SKM-1 treated with dmso at 0.1 percent for 144 hours (cell line): ENCODE data around the gene GLI3.

Source experiments
- DNase-seq: peaks from one replicate; lab custom pipeline; 2025; ENCODE audit not compliant: unreplicated experiment; lab: John Stamatoyannopoulos, UW

GLI3 gene

DNA sequence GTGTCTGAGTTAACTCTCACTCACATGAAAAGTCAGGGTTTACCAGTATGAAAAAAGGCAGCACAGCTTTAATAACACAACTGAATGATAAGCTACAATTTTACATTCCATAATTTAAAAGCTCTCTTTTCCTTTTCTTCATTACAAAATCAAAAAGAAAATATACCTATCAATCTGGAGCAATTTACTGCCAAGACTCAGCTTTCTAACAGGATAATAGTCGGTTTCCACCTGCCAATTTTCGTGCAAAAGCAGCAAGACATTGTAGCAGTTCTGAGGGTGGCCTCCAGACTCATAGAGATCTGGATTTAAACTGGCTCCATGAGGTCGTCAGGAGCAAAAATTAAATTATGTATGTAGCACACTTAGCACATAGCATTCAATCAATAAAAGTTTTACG is 191.0 kb downstream of the GLI3 start:
- no peak for DNase-seq

DNA sequence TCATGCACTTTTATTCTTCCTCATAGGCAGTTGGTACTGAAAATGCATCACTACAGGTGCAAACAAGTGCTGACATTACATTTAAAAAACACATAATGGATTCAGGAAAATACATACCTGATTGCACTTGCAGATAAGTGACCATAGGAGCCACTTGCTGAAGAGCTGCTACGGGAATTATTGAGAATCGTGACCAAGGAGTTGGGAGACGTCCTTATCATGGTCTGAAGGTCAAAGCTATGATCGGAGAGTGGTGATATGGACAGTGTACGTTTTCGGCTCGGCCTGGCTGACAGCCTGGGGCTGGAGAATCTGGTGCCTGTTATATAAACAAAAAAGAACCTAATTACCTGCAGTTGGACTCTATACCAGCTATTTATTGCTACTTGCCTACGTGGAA is 197.1 kb downstream of the GLI3 start:
- DNase-seq: no peak

DNA sequence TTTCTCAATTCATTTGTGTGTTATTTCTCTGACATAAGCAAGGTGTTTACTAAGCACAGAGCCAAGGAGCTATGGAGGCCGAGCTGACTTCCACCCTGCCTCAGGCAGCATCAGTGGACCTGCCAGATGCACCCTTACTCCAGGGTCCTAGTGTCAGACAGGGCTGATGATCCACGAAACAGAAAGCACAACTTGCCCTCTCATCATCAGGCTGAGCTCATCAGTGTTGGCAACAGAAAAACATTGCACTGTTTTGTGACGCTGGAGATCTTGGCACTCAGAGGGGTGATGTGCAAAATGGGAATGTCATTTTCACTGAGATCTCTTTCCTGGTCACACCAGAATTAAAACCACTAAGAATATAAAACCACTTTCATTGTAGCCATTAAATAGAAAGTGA is 201.8 kb downstream of the GLI3 start:
- no peak for DNase-seq

DNA sequence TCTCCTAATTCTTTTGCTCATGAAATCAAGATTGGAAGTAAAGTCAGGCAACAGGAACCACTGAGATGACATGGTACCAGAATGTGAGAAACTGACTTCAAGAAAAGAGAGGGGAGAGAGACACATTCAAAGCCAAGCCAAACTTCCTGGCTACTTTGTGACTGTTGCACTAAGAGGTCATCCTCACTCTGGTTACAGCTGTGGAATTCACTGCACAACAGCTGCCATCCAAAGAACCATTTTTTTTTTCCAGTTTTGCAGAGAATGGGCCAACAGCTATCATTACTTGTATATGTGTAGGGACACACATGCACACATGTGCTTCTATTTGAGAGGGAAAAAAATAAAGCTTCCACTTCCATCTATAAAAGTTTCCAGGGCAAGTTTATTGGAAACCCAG is 203.5 kb downstream of the GLI3 start:
- DNase-seq: no peak

DNA sequence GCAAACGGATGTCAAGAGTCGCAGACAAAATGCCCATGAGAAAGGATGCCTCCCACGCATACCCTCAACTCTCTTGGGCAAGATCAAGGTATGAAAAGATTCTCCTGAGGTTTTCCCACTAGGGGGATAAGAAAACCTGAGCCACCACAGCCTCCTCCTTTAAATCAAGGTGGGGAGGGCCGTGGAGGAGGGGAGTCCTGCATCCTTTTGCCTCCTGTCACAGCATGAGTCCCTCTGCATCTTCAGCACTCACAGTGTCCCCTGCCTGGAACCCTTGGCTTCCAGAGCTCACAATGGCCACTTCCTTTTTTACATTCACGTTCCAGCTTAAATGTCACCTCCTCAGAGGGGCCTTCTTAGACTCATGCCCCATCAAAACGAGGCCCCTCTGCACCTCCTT is 207.6 kb downstream of the GLI3 start:
- no peak for DNase-seq

DNA sequence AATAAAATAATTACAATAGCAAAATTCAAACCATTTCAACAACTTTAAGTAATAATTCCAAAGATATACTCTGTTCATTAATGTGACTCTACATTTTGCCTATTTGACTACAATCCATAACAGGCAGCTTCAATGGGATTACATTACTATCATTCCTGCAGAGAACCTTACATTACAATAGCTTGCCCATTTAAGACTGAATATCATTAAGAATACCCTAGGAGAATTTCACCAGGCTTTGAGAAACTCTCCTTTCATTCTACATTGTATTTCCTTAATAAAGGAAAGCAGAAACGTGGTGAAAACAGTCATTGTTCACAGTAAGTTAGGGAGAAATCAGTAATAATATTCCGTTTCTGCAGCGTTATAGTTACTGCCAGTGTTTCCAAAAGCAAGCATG is 209.5 kb downstream of the GLI3 start:
- no peak for DNase-seq

DNA sequence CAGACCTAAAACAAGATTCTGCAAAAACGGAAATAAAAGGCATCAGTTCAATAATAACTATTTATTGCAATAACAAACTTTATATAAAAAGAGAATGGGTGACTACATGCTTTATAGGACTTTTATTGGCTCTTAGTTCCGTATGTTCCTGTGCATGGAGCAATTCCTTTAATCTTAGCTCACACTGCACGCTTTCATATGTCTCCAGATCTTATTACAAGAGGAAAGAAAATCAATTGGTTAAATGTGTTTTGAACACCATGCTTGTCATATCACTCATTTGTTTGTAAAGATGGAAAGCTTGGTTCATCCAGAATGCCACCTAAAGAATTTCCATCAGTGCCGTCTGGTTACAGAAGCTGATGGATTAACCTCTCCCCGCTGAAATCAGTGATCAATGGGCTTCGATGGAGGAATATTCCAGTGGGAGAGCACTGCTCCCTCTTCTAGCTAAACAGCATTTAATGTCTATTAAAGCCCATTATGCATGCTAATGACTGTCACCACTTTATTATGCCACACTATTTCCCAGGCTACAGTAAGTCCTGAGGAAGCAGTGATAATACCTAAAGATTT is 210.3 kb downstream of the GLI3 start:
- DNase-seq: no peak

DNA sequence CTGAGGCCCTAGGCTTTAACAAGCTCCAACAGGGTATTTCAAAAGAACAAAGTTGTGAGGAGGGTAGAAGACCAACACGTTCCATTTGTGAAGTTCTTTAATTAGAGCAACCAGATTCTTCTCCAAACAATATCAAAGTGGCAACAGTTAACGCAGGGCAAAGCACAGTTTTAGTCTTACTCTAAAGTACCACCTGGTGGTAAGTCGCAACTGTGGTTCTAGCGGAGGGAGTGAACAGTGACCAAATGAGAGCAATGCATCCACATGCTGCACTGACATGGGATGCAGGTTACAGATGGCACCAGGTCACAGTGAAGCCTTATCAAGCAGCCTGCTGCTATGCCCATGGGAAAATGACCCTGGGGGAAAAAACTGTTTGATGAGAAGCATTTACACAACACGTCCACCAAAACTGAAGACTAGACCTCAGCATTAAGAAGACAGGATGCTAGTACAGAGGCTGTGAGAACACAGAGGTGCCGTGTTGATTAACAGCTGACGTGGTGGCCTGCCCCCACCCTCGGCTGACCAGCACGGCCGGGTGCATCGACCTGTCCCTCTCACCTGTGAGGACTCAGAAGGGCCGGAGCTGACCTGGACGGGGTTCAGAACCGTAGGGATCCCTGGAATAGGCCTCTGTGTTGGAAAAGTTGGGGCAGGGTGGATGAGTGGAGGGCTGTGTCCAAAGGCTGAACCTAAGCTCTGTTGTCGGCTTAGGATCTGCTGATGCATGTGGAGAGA is 211.2 kb downstream of the GLI3 start:
- no peak for DNase-seq

DNA sequence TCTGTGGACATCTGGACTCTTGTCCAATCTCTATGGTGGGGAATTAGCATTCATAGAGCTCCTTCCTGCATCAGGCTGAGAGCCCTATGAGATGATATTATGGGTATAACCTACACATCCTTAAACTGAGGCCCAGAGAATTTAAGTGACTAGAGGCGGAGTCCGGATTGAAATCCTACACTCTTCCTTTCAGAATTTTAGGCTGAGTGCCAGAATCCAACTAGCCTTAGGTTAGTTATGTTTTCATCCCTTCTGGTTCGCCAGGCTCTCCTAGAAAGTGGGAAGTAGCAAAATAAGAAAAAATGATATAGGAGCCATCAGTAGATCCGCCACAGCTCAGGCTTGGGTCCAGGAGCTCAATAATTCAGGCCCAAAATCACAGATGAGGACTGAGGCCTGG is 212.5 kb downstream of the GLI3 start:
- DNase-seq: no peak

DNA sequence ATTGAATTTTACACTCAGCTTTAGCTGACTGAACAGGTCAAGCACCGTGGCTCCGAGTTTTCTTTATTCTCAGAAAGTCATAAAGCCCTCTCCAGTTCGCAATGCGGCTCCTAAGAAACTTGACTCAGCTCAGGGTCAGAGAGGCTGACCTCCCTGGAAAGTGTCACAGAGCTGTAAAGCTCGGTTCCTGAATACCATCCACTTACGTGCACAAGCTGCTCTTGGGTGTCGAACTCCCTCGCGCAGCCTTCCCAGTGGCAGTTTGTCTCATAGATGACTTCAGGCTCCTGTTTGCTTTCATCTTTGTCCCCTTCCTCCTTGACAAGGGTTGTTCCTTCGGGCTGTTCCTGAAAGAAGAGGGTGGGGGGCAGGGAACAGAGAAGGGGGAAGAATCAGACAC is 213.7 kb downstream of the GLI3 start:
- no peak for DNase-seq

DNA sequence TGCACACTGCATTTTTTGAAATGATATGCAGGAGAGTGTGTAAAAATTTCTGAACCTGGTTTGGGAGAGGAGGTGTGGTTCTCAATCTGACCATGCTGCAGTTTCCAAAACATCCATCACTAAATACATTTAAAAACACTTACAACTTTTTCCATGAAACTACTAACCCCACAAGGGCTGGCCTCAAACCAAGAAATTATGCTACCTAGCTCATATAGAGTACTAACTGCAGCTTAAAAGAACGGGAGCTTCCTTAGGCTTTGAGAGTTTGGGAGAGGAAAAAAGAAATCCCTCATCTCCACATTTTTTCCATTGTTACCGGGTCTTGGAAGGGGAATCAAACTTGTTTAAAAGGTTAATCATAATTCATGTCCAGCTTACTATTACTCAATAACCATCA is 214.2 kb downstream of the GLI3 start:
- DNase-seq: no peak

DNA sequence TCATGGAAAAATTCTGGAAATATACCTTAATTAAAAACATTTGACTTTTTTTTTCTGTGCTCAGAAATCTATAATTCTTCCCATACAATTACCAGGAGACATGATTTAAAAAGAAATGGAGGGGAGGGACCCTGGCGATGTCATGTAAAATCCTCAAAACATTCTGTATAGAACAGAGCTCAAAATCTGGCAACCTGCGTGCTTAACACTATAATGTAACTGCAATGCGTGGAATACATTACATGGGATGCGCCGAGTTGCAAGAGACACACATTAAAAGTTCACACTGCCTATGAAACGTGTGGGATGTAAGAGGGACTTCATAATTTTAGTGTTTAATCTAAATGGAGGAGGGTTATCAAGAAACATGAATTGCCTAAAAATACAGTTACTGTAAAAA is 215.0 kb downstream of the GLI3 start:
- no peak for DNase-seq

DNA sequence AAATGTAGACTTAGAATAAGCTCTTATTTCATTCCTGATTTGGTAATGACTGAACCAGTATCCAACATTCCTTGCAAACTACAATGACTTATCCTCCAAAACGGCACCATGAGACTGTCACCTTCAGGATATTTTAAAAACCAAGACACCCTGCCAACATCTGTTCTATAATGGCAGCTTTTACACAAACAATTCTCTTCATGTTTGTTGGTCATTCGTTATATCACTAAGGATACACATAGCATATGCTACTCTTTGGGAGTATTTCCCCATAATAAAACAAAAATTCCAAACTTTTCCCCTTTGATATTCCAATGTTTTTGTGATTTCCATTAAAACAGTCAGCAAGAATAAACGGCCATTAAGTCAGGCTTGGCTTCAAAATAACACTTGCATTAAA is 215.4 kb downstream of the GLI3 start:
- no peak for DNase-seq

DNA sequence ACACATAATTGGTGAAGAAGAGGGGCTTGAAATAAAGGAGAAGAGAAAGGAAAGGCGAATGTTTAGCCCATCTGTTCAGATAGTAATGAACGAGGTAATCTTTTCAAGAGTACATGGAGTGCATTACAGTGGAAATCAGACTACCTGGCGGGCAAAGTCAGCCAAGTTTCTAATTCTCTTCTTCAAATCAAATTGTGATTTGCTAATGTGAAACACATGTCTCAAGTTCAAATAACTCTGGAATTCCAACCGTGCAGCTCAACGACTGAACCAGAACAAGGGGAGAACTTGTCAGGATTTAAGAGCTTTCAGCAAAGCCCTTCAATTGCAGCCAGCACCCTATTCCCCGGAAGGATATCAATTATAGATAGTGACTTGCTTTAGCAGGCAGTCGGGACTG is 216.9 kb downstream of the GLI3 start:
- DNase-seq: no peak

DNA sequence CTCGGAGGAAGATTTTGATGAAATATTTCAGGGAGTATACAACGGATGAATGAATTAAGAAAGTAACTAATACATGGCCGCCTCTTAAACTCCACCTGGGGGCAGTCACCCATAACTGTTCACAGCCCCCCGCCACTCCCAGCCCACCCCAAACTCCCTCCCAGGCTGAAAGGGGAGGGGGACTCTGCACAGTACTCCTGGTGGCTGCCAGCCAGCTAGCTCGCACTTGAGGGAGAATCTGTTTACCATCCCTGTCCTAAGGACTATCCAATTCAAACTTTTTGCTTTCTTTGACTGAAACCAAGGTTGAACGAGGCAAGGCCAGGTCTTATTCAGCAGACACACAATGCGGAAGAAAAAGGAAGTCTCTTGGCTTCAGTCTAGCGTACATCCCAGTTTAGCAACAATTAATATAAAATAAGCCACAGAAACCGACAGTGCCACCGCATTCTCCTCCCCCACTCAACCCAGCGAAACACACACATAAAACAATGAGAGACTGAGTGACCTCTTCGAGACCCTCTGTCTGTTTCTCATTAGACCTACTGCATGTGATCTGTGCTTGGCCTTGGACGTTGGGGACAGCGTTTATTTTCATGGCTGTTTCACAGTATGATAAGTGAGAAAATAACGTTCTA is 219.5 kb downstream of the GLI3 start:
- DNase-seq: peak; percentile 22

DNA sequence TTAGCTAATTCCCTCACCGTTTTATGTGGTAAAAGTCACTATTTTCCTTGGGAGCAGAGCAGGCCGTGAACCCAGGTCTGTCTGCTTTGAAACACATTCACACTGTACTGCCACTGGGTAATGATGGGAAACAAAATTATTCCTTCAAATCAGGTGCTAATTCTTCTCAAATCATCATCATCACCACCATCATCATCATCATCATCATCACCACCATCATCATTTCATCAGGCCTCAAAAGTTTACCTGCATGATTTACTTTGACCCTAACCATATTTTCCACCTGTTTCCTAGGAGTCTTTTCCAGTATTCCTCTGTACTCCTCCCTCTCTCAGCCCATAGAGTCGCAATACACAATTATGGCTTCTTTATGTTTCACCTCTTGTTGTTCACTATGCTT is 220.5 kb downstream of the GLI3 start:
- no peak for DNase-seq

DNA sequence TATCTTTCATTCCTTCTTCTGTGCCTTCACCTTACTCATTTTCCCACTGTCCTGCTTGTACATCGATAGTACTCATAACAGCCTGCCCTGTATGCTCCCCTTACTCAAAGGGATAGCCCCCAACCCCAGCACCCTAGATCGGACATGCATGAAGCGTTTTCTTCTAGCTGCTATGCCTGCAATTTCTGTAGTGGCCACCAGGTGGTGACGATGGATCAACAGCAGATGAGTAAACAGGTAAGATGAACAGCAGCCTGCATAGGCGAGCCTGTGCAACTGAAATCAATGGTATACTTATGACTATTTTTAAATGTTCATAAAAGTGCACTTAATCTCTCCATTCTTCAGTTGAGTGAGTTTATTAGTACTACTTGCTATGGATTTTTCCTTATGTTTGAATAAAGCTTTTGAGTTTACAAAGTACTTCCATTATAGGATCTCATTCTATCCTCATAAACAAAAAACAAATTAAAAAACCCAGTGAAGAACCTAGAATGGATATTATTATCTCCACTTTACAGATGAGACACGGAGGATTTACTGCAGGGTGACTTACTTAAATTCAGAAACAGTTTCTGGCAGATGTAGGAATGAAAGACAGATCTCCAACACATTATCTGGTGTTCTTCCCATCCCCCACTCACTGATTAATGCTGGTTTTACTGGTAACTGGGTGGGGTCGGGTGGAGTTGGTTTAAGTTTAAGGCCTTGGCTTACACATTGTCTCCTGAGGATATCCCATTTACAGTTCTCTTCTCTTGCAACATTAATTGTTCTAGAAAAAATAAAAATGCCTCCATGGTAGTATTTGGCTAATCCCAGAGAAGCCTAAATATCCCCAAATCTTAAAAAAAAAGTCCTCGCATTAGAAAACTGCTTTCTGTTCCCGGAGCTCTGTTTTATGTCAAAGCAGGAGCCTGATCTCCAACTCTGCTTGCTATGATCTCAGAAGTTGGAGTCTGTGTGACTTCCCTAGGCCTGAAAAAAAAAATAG is 222.1 kb downstream of the GLI3 start:
- peak; percentile 42 for DNase-seq

DNA sequence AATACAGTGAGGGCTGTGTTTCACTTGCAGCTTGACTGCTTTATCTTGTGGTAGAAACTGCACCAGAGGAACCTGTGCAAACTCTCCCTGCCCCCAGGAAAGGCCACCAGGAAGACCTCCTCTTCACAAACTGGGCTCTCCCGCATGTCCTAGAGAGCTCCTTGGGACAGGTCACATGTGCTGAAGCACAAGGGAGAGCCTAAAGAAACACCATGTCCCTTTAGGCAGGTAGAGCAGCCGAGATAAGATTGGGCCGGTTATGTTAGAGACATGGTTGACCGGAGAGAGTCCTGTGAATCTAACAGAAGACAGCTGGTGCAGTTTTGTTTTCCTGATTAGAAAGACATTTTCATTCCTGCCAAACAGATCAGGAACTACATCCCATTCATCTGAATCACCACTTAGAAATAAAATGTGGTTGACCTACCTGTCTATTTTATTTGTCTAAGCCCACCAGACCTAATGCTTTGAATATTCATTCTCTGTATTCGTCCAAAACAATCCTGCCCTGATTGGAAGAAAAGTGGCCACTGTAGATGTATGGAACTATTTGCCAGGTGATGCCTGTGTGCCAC is 224.1 kb downstream of the GLI3 start:
- DNase-seq: no peak

DNA sequence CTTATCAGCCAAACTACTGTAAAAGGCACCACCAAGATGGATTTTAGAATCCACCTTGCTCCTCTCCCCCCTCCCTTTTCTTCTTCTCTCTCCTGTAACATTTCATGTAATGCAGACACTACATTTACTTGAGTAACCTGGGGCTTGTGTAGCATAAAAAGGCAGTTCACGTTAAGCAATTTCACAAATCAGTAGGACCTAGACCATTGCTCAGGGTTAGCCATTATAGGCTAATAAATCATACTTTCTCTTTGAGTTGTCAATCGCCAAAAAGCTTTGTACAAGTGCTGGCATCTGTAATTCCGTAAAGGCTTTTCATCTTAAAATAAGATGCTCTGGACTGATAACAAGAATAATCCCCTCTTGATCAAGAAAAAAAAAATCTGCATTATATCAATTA is 224.7 kb downstream of the GLI3 start:
- DNase-seq: no peak

DNA sequence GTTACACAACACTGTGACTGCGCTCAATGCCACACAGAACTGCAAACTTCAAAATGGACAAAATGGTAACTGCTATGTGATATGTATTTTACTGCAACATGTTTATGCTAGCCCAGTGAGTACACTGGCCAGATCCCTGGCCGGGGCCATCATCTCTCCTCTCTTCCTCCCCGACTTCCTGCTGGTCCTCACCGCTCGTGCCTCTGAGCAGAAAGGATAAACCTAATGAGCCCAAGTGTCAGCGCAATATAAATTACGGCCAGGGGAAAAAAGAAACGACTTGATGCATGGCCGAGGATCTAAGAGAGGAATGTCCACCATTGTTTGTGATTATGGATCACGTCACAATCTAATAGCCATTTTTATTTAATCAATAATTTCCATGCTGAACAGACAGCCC is 225.2 kb downstream of the GLI3 start:
- no peak for DNase-seq

DNA sequence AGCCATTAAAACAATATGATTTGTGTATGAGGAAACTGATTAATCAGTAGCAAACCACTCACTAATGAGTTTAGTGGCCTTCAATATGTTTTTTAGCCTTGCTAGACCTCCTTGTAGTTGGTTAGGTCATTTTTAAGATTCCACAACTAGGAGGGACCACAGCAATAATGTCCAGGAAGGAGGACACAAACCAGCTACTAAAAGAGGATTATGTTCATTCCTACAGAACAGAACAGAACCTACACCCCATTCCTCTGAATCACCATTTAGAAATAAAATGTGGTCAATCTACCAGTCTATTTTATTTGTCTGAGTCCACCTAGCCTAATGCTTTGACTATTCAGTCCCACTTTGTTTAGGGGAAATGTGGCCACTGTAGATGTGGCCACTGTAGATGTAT is 226.3 kb downstream of the GLI3 start:
- DNase-seq: no peak
